Measurements from ENCODE around the gene UXS1.

The UXS1 gene

GRCh38 chr2:106195981-106196380 is 1.9 kb upstream of the UXS1 start:
- TF ChIP-seq, protein P1, sequence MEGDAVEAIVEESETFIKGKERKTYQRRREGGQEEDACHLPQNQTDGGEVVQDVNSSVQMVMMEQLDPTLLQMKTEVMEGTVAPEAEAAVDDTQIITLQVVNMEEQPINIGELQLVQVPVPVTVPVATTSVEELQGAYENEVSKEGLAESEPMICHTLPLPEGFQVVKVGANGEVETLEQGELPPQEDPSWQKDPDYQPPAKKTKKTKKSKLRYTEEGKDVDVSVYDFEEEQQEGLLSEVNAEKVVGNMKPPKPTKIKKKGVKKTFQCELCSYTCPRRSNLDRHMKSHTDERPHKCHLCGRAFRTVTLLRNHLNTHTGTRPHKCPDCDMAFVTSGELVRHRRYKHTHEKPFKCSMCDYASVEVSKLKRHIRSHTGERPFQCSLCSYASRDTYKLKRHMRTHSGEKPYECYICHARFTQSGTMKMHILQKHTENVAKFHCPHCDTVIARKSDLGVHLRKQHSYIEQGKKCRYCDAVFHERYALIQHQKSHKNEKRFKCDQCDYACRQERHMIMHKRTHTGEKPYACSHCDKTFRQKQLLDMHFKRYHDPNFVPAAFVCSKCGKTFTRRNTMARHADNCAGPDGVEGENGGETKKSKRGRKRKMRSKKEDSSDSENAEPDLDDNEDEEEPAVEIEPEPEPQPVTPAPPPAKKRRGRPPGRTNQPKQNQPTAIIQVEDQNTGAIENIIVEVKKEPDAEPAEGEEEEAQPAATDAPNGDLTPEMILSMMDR (IDR thresholded peaks at IDR 0.05; ENCODE audit: low read length, missing control alignments) = no peak
- DNase-seq (ENCODE audit: low read depth) = no peak
- H3K4me3 ChIP-seq (replicated peaks; ENCODE audit: low read depth, low read length) = no peak overlapping the region

GRCh38 chr2:106195456-106195855 is 1.4 kb upstream of the UXS1 start:
- no peak overlapping the region for H3K4me3 ChIP-seq (replicated peaks; ENCODE audit: low read depth, low read length)
- TF ChIP-seq, protein P1 (IDR thresholded peaks at IDR 0.05; ENCODE audit: low read length, missing control alignments) = no peak
- no peak for DNase-seq (ENCODE audit: low read depth)

- TF ChIP-seq, protein P1 (IDR thresholded peaks at IDR 0.05; ENCODE audit: low read length, missing control alignments) = no peak
- no peak for DNase-seq (ENCODE audit: low read depth)
- H3K4me3 ChIP-seq (replicated peaks; ENCODE audit: low read depth, low read length) = peak overlapping the region; percentile 70
These were observed 468 bp downstream of the UXS1 start for GRCh38 chr2:106193690-106193976.

DNA sequence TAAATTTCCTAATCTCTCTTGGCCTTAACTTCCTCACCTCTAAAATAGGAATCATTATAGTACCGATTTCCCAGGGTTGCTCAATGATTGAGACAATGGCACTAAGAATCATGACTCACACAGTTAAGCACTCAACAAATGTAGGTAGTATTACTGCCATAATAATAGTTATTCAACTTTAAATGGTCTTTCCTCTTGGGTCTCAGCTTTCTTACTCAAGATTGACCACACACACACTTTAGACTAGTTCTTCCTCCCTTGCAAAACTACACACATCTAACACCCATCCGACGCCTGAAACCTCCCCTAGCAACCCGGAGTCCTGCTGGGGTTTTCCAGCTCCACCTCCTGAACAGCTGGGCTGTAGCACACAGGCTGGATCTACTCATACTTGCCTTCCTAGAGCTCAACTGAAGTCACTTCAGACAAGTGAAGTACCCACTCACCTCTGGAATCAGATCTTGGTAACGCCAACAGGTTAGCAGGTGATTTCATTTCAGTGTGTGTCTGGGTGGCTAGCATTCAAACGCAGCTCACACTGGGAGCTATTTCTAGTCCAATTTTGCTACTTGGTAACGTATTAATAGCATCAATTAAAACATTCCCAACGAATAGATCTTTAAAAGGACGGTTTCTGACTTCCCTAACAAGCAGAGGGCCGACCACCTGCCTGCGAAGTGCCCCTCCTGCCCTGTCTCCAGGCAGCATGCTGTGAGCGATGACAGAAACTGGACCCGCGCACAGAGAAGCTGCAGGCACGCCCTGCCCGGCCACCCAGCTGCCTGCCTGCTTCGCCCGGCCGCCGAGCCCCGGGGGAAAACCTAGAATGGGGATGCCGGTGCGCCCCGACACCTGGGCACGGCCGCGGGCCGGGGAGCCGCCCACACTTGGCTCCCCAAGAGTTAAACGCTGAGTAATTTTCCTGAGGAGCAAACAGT is 1.1 kb downstream of the UXS1 start:
- H3K4me3 ChIP-seq (replicated peaks; ENCODE audit: low read depth, low read length) = peak overlapping the region; percentile 70
- TF ChIP-seq, protein P1 (IDR thresholded peaks at IDR 0.05; ENCODE audit: low read length, missing control alignments) = no peak
- DNase-seq (ENCODE audit: low read depth) = peak; percentile 95

DNA sequence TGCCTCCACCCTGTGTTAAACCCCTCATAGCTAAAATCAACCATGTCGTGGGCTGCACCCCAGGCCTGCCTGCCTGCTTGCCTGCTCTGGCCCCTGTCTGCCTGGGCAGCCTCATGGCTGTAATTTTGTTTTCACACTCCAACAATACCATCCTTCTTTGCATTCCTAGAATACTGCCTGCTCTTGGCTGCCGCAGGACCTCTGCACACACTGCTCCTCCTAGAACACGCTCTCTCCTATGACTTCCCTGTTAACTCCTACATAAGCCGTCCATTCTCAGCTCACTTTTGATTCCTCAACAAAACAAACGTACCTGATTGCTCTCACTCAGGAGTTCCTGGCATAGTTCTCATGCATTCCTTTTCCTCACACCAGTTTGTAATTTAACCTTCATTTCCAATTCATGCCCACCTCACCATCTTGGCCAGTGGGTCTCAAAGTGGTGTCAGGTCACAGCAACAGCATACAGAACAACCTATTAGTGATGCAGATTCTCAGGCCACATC is 2.5 kb downstream of the UXS1 start:
- no peak for DNase-seq (ENCODE audit: low read depth)
- H3K4me3 ChIP-seq (replicated peaks; ENCODE audit: low read depth, low read length) = no peak overlapping the region
- TF ChIP-seq, protein P1 (IDR thresholded peaks at IDR 0.05; ENCODE audit: low read length, missing control alignments) = no peak

DNA sequence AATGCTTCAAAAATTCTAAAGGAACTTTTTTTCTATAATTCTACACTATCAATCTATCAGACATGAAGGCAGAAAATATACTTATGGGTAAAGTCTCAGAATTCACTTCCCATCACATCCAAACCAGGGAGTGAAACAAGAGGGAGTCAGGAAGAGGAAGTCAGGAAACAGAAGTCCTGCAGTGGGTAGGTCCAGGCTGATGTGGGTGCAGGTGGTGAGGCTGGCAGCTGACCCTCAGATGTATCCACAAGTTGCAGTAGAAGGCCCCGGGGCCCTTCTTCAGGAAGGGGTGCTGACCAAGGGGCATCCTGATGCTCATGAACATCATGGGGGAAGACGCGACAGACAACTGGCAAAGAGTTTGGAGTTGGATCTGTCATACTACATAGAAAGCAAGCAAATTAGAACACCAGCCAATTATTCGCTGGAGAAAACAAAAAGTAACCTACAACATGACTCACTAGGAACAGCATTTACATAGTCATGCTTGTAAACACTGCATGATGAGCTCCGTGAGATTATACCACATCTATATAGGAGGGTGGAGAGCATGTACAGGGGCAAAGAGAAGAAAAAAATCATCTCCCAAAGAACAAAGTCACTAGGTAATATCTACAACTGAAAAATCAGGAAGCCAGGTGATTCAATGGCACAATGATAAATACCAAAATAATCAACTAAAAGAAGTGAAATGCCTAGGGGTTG is 4.2 kb downstream of the UXS1 start:
- TF ChIP-seq, protein P1 (IDR thresholded peaks at IDR 0.05; ENCODE audit: low read length, missing control alignments) = no peak

More for the DNA sequence above, 4.2 kb downstream of the UXS1 start:
- no peak overlapping the region for H3K4me3 ChIP-seq (replicated peaks; ENCODE audit: low read depth, low read length)
- peak; percentile 43 for DNase-seq (ENCODE audit: low read depth)
